OCI-LY3 (cell line): Measurements from ENCODE around the gene PPY.

Experiments
- H2AFZ ChIP-seq: fragments of 200-600, 300-600 bp; shearing (Covaris generic); 2 replicates; pipeline ENCODE4 v1.6.0; 2014; ENCODE audit warnings: antibody characterized with exemption, low read depth, low read length
- H3K27ac ChIP-seq: fragments of 200-600, 300-600 bp; sonication (generic); 2 replicates; pipeline ENCODE4 v1.5.1; 2014; ENCODE audit warnings: mild to moderate bottlenecking, low read length, moderate library complexity, mixed read lengths
- H3K27me3 ChIP-seq: fragments of 200-600, 300-600 bp; sonication (generic); 2 replicates; pipeline ENCODE4 v1.6.1; 2014; ENCODE audit warnings: low read depth, low read length, mixed read lengths
- H3K36me3 ChIP-seq: fragments of 200-600, 300-600 bp; sonication (generic); replicated peaks from 2 replicates; pipeline ENCODE3; 2014; ENCODE audit warnings: low read depth, low read length, mixed read lengths
- H3K4me1 ChIP-seq: fragments of 300-600, 200-600 bp; sonication (generic); 2 replicates; pipeline ENCODE4 v1.6.1; 2014; ENCODE audit warnings: low read length, mixed read lengths
- H3K4me2 ChIP-seq: fragments of 200-600, 300-600 bp; sonication (generic); 2 replicates; pipeline ENCODE4 v1.6.1; 2014; ENCODE audit warnings: low read length, mixed read lengths
- H3K4me3 ChIP-seq: fragments of 300-600, 200-600 bp; sonication (generic); 2 replicates; pipeline ENCODE4 v1.5.1; 2014; ENCODE audit warnings: antibody characterized with exemption, mild to moderate bottlenecking, low read length, moderate library complexity
- H3K79me2 ChIP-seq: fragments of 300-600, 200-600 bp; shearing (Covaris generic); 2 replicates; pipeline ENCODE4 v1.6.1; 2014; ENCODE audit warnings: mild to moderate bottlenecking, low read length, mixed read lengths
- H3K9ac ChIP-seq: fragments of 300-600, 200-600 bp; shearing (Covaris generic); 2 replicates; pipeline ENCODE4 v1.6.0; 2014; ENCODE audit warnings: mild to moderate bottlenecking, low read length, moderate library complexity
- H3K9me3 ChIP-seq: fragments of 200-600, 300-600 bp; shearing (Covaris generic); 2 replicates; pipeline ENCODE4 v1.6.1; 2014; ENCODE audit warnings: low read length, mixed read lengths; ENCODE audit not compliant: insufficient read depth
- H4K20me1 ChIP-seq: fragments of 200-600, 300-600 bp; sonication (generic); 2 replicates; pipeline ENCODE4 v1.6.1; 2016; ENCODE audit warnings: low read length, mixed read lengths; ENCODE audit not compliant: insufficient read depth
- EZH2phosphoT487 ChIP-seq: fragments of 200-600 bp; shearing (Covaris generic); IDR thresholded peaks from 2 replicates; pipeline ENCODE4 v1.6.1; 2018; ENCODE audit warnings: antibody characterized with exemption, mixed run types, low read depth
- TF ChIP-seq, protein P1 (sequence below): fragments of 200-600, 300-600 bp; sonication (generic); IDR thresholded peaks from 2 replicates; pipeline ENCODE4 v1.5.1; 2014; ENCODE audit warnings: antibody characterized with exemption, low read length, low read depth

The PPY gene

GRCh38 chr17:43905985-43906852 is 36.1 kb downstream of the PPY start:
- no peaks in the 10 kb centered on the region for H3K36me3 ChIP-seq
- TF ChIP-seq, protein P1, sequence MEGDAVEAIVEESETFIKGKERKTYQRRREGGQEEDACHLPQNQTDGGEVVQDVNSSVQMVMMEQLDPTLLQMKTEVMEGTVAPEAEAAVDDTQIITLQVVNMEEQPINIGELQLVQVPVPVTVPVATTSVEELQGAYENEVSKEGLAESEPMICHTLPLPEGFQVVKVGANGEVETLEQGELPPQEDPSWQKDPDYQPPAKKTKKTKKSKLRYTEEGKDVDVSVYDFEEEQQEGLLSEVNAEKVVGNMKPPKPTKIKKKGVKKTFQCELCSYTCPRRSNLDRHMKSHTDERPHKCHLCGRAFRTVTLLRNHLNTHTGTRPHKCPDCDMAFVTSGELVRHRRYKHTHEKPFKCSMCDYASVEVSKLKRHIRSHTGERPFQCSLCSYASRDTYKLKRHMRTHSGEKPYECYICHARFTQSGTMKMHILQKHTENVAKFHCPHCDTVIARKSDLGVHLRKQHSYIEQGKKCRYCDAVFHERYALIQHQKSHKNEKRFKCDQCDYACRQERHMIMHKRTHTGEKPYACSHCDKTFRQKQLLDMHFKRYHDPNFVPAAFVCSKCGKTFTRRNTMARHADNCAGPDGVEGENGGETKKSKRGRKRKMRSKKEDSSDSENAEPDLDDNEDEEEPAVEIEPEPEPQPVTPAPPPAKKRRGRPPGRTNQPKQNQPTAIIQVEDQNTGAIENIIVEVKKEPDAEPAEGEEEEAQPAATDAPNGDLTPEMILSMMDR = no peak
- no peak for TF ChIP-seq EZH2phosphoT487
- no peak overlapping the region for H3K4me3 ChIP-seq
- no peaks in the 10 kb centered on the region for H3K9me3 ChIP-seq
- no peak overlapping the region for H2AFZ ChIP-seq
- H3K9ac ChIP-seq = no peak overlapping the region
- H4K20me1 ChIP-seq = 0 out of 2 replicates have a peak, but pooled peaks cover 3% of the 10 kb centered on the region
- peaks cover 22% of the 10 kb centered on the region for H3K27me3 ChIP-seq
- peaks cover 6% of the 10 kb centered on the region; the same call in 1 of the 2 replicates for H3K4me1 ChIP-seq
- no peak overlapping the region for H3K27ac ChIP-seq
- H3K4me2 ChIP-seq = no peak overlapping the region
- no peaks in the 10 kb centered on the region for H3K79me2 ChIP-seq

GRCh38 chr17:43905400-43905984 is 36.8 kb downstream of the PPY start:
- H3K4me2 ChIP-seq = no peak overlapping the region
- H3K9ac ChIP-seq = no peak overlapping the region
- H3K79me2 ChIP-seq = no peaks in the 10 kb centered on the region
- H4K20me1 ChIP-seq = 0 out of 2 replicates have a peak, but pooled peaks cover 3% of the 10 kb centered on the region
- no peaks in the 10 kb centered on the region for H3K36me3 ChIP-seq
- peaks cover 22% of the 10 kb centered on the region for H3K27me3 ChIP-seq
- H3K4me3 ChIP-seq = no peak overlapping the region
- peaks cover 6% of the 10 kb centered on the region; the same call in 1 of the 2 replicates for H3K4me1 ChIP-seq
- H3K27ac ChIP-seq = no peak overlapping the region
- no peak overlapping the region for H2AFZ ChIP-seq
- H3K9me3 ChIP-seq = no peaks in the 10 kb centered on the region
- TF ChIP-seq, protein P1 = no peak
- TF ChIP-seq EZH2phosphoT487 = no peak

DNA sequence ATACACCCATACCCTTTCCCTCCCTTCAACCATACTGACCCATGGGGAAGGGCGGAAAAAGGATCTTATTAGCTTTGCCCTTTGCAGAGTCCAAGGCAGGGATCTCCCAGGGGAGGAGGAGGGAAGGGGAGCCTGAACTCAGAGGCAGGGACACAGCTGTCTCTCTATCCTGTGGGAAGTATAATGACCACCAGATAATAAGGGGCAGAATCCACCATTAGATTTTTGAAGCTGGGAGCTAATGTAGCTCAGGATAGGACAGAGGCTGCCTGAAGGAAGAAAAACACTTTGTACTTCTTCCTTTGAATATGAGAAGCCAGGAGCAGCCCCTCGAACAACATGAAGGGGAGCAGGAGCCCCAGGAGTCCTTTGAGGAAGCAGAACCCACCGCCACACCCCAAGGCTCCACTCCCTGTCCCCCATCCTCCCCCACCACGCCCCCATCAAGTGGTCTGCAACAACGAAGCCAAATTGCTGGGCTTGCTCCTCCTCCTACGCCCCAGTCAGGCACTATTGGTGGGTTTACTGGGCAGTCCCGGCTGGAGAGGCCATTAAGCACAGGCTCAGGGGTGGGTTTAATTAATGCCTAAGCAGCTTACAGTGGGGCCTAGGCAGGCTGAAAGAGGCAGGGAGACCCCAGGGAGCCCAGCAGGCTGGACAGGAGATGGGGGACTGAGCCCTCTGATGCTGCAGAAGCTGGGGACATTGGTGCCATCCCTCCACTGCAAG is 40.3 kb downstream of the PPY start:
- no peak overlapping the region for H3K9ac ChIP-seq
- peaks cover 3% of the 10 kb centered on the region; the same call in 1 of the 2 replicates for H3K4me1 ChIP-seq
- H4K20me1 ChIP-seq = no peaks in the 10 kb centered on the region
- no peaks in the 10 kb centered on the region for H3K36me3 ChIP-seq
- TF ChIP-seq EZH2phosphoT487 = no peak
- peaks cover 22% of the 10 kb centered on the region for H3K27me3 ChIP-seq
- H3K4me3 ChIP-seq = no peak overlapping the region
- H2AFZ ChIP-seq = no peak overlapping the region
- no peaks in the 10 kb centered on the region for H3K9me3 ChIP-seq
- H3K27ac ChIP-seq = no peak overlapping the region
- no peaks in the 10 kb centered on the region for H3K79me2 ChIP-seq
- H3K4me2 ChIP-seq = no peak overlapping the region

DNA sequence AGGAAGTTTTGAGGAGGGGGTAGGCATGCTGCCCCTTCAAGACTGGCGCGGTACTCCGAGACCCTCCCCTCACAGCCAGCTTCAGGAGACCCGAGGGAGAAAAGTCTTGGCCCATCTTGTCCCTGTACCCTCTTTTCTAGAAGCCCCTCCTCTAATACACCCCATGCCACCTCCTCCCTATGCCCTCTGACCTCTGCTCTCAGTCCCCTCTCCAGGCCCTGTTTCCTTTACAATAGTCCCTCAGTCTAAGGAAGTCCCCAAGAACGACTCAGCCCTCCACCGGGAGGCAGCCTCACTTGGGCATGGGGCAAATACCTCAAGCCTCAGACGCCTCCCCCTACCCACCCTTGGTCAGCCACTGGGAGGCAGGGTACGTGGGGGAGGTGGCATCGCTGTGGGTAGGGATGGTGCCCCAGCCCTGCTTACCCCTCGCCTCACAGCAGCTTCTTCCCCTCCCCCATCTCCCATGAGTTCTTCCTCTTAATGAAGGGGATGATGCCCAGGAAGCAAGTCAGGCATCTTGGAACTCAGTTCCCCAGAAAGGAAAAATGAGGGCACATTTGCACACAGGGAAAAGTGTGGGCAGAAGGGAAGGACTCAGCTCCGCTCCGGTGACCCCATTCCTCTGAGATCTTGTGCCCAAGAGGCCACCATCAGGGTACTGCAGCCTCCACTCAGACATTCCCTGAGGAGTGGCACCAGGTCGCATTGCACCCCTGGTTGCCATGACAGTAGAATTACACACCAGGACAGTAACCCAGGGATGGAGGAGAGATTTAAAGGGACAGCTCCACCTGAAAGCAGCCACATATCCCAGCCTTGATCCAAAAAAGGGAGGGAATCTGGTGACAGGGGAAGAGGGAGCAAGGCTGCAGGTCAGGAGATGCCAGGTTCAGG is 41.2 kb downstream of the PPY start:
- H3K27me3 ChIP-seq = peaks cover 28% of the 10 kb centered on the region
- H3K36me3 ChIP-seq = no peaks in the 10 kb centered on the region
- H3K27ac ChIP-seq = no peak overlapping the region
- TF ChIP-seq, protein P1 = no peak
- TF ChIP-seq EZH2phosphoT487 = no peak
- no peaks in the 10 kb centered on the region for H3K9me3 ChIP-seq
- no peaks in the 10 kb centered on the region for H3K79me2 ChIP-seq
- H3K9ac ChIP-seq = no peak overlapping the region
- no peak overlapping the region for H3K4me3 ChIP-seq
- H3K4me1 ChIP-seq = no peaks in the 10 kb centered on the region
- H3K4me2 ChIP-seq = no peak overlapping the region
- no peaks in the 10 kb centered on the region for H4K20me1 ChIP-seq
- no peak overlapping the region for H2AFZ ChIP-seq
